GM18505 (cell line): ENCODE results near the gene HKDC1.

Experiments
- ATAC-seq: cut with Tn5 transposase; IDR thresholded peaks from one replicate; pipeline ENCODE4 v1.9.1; 2021; ENCODE audit not compliant: unreplicated experiment
- POLR2A ChIP-seq: IDR thresholded peaks from 4 replicates; pipeline ENCODE4 v1.6.1; 2011; ENCODE audit warnings: borderline replicate concordance; ENCODE audit not compliant: insufficient read depth, insufficient read length; ENCODE audit errors: extremely low read depth

Gene HKDC1

GRCh38 chr10:69222157-69223027 is 2.3 kb downstream of the HKDC1 start:
- TF ChIP-seq POLR2A = peak; percentile 70
- ATAC-seq = peak; percentile 94

- no peak for ATAC-seq
Measured at GRCh38 chr10:69223028-69223342, 2.9 kb downstream of the HKDC1 start.

GRCh38 chr10:69224862-69225657 is 4.9 kb downstream of the HKDC1 start:
- ATAC-seq = no peak
- TF ChIP-seq POLR2A = no peak

More at GRCh38 chr10:69223028-69223342, 2.9 kb downstream of the HKDC1 start:
- no peak for TF ChIP-seq POLR2A

GRCh38 chr10:69225681-69226080 is 5.5 kb downstream of the HKDC1 start:
- TF ChIP-seq POLR2A = no peak
- no peak for ATAC-seq

GRCh38 chr10:69226919-69227450 is 6.9 kb downstream of the HKDC1 start:
- ATAC-seq = no peak
- TF ChIP-seq POLR2A = no peak

- TF ChIP-seq POLR2A = no peak
- ATAC-seq = no peak
Measured at GRCh38 chr10:69228151-69228550, 8.0 kb downstream of the HKDC1 start.

GRCh38 chr10:69229616-69229916 is 9.4 kb downstream of the HKDC1 start:
- peak; percentile 39 for TF ChIP-seq POLR2A
- no peak for ATAC-seq

GRCh38 chr10:69230128-69230527 is 10.0 kb downstream of the HKDC1 start:
- no peak for TF ChIP-seq POLR2A
- ATAC-seq = no peak

- no peak for ATAC-seq
- no peak for TF ChIP-seq POLR2A
Measured at GRCh38 chr10:69232252-69232651, 12.1 kb downstream of the HKDC1 start.

GRCh38 chr10:69232736-69233480 is 12.8 kb downstream of the HKDC1 start:
- ATAC-seq = no peak

GRCh38 chr10:69234447-69234846 is 14.3 kb downstream of the HKDC1 start:
- ATAC-seq = no peak
- no peak for TF ChIP-seq POLR2A

More at GRCh38 chr10:69232736-69233480, 12.8 kb downstream of the HKDC1 start:
- TF ChIP-seq POLR2A = no peak

GRCh38 chr10:69237528-69238159 is 17.5 kb downstream of the HKDC1 start:
- TF ChIP-seq POLR2A = no peak
- ATAC-seq = peak; percentile 90

- TF ChIP-seq POLR2A = no peak
Measured at GRCh38 chr10:69239136-69239535, 19.0 kb downstream of the HKDC1 start.

More at GRCh38 chr10:69239136-69239535, 19.0 kb downstream of the HKDC1 start:
- ATAC-seq = no peak
